ENCODE data around the gene C1orf94.

DNA sequence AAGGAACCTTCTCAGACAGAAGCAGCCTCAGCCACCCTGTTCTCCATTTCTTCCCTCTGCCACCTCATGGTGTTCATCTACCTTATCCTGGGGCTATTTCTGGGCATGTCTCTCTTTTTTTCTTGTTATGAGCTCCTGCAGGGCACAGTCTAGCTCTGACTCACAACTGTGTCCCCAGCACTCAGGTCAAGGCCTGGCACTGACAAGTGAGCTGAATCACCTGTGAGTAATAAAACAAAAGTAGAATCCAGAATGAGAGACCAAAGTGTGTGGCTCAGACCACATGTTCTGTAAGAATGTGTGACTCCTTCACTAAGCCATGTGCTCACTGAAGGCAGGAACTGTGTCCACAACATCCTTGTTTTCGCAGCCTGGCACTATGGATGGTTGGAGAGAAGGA, 23.2 kb downstream of the C1orf94 start:
- TF ChIP-seq, protein P1, sequence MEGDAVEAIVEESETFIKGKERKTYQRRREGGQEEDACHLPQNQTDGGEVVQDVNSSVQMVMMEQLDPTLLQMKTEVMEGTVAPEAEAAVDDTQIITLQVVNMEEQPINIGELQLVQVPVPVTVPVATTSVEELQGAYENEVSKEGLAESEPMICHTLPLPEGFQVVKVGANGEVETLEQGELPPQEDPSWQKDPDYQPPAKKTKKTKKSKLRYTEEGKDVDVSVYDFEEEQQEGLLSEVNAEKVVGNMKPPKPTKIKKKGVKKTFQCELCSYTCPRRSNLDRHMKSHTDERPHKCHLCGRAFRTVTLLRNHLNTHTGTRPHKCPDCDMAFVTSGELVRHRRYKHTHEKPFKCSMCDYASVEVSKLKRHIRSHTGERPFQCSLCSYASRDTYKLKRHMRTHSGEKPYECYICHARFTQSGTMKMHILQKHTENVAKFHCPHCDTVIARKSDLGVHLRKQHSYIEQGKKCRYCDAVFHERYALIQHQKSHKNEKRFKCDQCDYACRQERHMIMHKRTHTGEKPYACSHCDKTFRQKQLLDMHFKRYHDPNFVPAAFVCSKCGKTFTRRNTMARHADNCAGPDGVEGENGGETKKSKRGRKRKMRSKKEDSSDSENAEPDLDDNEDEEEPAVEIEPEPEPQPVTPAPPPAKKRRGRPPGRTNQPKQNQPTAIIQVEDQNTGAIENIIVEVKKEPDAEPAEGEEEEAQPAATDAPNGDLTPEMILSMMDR (IDR thresholded peaks at IDR 0.05), result no peak
- no peak for TF ChIP-seq EZH2 (IDR thresholded peaks at IDR 0.05)
